Measurements from ENCODE around the gene ADGRA1.

The ADGRA1 gene

GRCh38 chr10:133087045-133087678 is 562 bp upstream of the ADGRA1 start:
- TF ChIP-seq CTCF (conservative IDR thresholded peaks at IDR 0.05; ENCODE audit: low read depth, low read length), result no peak
- Histone ChIP-seq H3K79me2 (ENCODE audit: insufficient read depth, low read depth) (no peaks in the 10 kb centered on the region), H3K36me3 (ENCODE audit: insufficient read depth) (no peaks in the 10 kb centered on the region), H4K20me1 (ENCODE audit: insufficient read depth) (no peaks in the 10 kb centered on the region), H3K4me2 (no peak overlapping the region), H3K9ac (no peak overlapping the region), H3K4me1 (ENCODE audit: low read depth, poor library complexity, severe bottlenecking) (no peaks in the 10 kb centered on the region), H3K4me3 (IDR thresholded peaks at IDR 0.05; ENCODE audit: insufficient read depth, low read depth, low read length) (no peak overlapping the region), H3K27me3 (ENCODE audit: insufficient read depth, low read depth) (peaks cover 18% of the 10 kb centered on the region; the same call in 1 of the 2 replicates), H3K27ac (no peak overlapping the region), H2AFZ (ENCODE audit: low read depth) (no peak overlapping the region)

GRCh38 chr10:133088179-133088955 is 643 bp downstream of the ADGRA1 start:
- H3K79me2 ChIP-seq (ENCODE audit: insufficient read depth, low read depth), result no peaks in the 10 kb centered on the region
- H3K4me2 ChIP-seq, result no peak overlapping the region
- no peaks in the 10 kb centered on the region for H3K4me1 ChIP-seq (ENCODE audit: low read depth, poor library complexity, severe bottlenecking)
- no peaks in the 10 kb centered on the region for H3K36me3 ChIP-seq (ENCODE audit: insufficient read depth)
- H3K27me3 ChIP-seq (ENCODE audit: insufficient read depth, low read depth), result peaks cover 27% of the 10 kb centered on the region; the same call in 1 of the 2 replicates
- H3K4me3 ChIP-seq (IDR thresholded peaks at IDR 0.05; ENCODE audit: insufficient read depth, low read depth, low read length), result no peak overlapping the region
- no peak overlapping the region for H3K27ac ChIP-seq
- no peaks in the 10 kb centered on the region for H4K20me1 ChIP-seq (ENCODE audit: insufficient read depth)
- no peak overlapping the region for H3K9ac ChIP-seq
- no peak overlapping the region for H2AFZ ChIP-seq (ENCODE audit: low read depth)
- TF ChIP-seq CTCF (conservative IDR thresholded peaks at IDR 0.05; ENCODE audit: low read depth, low read length), result no peak

GRCh38 chr10:133088956-133089800 is 1.5 kb downstream of the ADGRA1 start:
- H3K4me3 ChIP-seq (IDR thresholded peaks at IDR 0.05; ENCODE audit: insufficient read depth, low read depth, low read length), result no peak overlapping the region
- H3K27me3 ChIP-seq (ENCODE audit: insufficient read depth, low read depth), result peaks cover 32% of the 10 kb centered on the region

More at GRCh38 chr10:133088956-133089800, 1.5 kb downstream of the ADGRA1 start:
- Histone ChIP-seq H2AFZ (ENCODE audit: low read depth) (no peak overlapping the region), H3K9ac (no peak overlapping the region), H3K36me3 (ENCODE audit: insufficient read depth) (no peaks in the 10 kb centered on the region), H4K20me1 (ENCODE audit: insufficient read depth) (no peaks in the 10 kb centered on the region), H3K4me1 (ENCODE audit: low read depth, poor library complexity, severe bottlenecking) (no peaks in the 10 kb centered on the region), H3K4me2 (no peak overlapping the region), H3K27ac (no peak overlapping the region), H3K79me2 (ENCODE audit: insufficient read depth, low read depth) (no peaks in the 10 kb centered on the region)
- no peak for TF ChIP-seq CTCF (conservative IDR thresholded peaks at IDR 0.05; ENCODE audit: low read depth, low read length)

All from KMS-11 (cell line).